HFF-Myc (cell line): ENCODE measurements around the gene ADGRL1.
A peak's percentile ranks its signal among the peaks of the same experiment; 100 is the strongest.
"Not testable (repeated sequence)": the region's sequence is repeated elsewhere in the genome, so short reads cannot be mapped to it uniquely, and the experiment has no call there.

Source experiments
- DNase-seq: peaks from one replicate; pipeline ENCODE4 v3.0.0-alpha.2; 2011; ENCODE audit warnings: low read depth; ENCODE audit errors: extremely low read depth
- H3K4me3 ChIP-seq: replicated peaks from 2 replicates; pipeline ENCODE4 v1.5.1; 2011; ENCODE audit warnings: low read depth, mild to moderate bottlenecking, control low read depth, low read length
- TF ChIP-seq, protein P1 (sequence below): IDR thresholded peaks from 2 replicates; pipeline ENCODE4 v1.5.1; 2012; ENCODE audit warnings: mild to moderate bottlenecking, low read depth, low read length, control low read depth; ENCODE audit errors: missing control alignments

Gene ADGRL1

DNA sequence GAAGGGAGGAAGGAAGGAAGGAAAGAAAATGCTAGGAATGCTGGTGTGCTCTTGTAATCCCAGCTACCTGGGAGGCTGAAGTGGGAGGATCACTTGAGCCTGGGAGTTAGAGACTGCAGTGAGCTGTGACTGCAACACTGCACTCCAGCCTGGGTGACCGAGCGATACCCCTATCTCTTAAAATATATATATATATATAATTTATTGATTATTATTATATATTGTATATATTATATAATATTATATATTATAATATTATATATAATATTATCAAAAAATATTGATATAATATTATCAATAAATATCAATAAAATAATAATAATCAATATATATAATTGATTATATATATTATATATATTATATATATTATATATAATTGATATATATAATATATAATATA lies 8.6 kb upstream of the ADGRL1 start:
- H3K4me3 ChIP-seq = no peak overlapping the region
- no peak for DNase-seq
- TF ChIP-seq, protein P1, sequence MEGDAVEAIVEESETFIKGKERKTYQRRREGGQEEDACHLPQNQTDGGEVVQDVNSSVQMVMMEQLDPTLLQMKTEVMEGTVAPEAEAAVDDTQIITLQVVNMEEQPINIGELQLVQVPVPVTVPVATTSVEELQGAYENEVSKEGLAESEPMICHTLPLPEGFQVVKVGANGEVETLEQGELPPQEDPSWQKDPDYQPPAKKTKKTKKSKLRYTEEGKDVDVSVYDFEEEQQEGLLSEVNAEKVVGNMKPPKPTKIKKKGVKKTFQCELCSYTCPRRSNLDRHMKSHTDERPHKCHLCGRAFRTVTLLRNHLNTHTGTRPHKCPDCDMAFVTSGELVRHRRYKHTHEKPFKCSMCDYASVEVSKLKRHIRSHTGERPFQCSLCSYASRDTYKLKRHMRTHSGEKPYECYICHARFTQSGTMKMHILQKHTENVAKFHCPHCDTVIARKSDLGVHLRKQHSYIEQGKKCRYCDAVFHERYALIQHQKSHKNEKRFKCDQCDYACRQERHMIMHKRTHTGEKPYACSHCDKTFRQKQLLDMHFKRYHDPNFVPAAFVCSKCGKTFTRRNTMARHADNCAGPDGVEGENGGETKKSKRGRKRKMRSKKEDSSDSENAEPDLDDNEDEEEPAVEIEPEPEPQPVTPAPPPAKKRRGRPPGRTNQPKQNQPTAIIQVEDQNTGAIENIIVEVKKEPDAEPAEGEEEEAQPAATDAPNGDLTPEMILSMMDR = no peak

DNA sequence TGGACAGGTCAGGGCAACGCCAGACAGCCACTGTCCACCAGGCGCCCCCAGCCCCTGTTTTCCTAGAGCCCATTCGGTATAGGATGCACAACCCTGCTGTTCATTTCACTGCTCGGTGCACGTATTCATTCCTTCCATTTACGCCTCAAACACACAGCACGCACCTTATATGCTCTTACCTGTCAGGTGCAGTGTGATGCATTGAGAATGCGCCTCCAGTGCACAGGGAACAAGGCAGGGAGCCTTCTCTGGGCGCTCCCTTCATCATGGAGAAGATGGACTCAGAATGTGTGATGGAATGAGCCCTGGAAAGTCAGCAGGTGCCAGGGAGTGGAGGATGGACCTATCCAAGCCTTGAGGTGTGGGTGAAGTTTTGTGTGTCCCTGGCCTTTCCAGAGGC lies 4.2 kb upstream of the ADGRL1 start:
- not testable (repeated sequence) for DNase-seq, H3K4me3 ChIP-seq

DNA sequence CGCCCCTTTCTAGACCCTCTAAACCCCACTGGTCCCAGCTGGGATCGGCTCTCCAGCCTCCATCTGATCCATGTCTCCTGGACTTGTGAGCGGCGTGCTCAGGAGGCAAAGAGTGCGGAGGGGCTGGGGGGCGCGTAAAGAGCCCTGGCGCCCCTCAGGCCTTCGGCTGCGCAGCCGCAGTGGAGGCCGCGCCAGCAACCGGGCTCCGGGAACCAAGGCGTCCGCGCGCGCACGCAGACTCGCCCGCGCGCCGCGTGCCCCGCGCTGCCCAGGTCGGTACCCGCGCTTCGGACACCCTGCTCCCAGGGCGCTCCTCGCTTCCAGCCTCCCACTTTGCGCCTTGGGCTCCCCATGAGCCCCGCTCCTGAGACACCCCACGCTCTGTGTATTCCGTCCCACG lies 3.4 kb upstream of the ADGRL1 start:
- not testable (repeated sequence) for DNase-seq, H3K4me3 ChIP-seq

DNA sequence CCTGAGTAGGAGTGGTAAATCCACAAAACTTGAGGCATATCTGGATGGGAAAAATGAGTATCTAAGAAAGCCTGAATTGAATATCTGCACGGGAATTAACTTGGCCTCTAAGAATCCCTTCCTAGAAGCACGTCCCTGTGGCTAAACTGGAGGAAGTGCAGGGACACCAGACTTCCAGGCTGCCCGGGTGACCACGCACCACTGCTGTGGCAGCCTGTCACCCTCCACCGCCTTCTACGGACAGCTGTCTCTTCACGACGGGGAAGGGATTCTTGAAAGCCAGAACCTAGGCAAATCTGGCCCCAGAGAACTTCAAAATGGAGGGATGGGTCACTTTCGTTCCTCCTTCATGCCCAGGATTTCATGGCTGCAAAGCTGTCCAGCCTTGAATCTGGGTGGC lies 2.5 kb upstream of the ADGRL1 start:
- DNase-seq, H3K4me3 ChIP-seq: not testable (repeated sequence)

DNA sequence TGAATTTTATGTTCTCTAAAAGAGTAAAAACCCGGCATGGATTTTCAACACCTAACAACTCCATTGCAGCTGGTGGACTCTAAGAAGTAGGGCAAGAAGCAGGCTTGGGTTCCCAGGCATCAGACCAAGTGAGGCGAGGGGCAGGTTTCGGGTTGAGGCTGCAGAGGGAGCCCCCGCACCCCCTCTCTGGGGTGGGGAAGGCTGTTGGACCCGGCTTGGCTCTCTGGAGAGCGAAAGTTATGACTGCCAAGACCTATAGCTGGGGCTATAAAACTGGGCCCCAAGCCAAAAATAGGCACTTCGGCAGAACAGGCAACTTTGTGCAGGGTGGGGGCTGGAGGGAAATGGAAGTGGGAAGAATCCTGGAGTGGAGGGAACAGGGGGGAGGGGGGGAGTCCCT lies 1.8 kb upstream of the ADGRL1 start:
- H3K4me3 ChIP-seq, DNase-seq: not testable (repeated sequence)

DNA sequence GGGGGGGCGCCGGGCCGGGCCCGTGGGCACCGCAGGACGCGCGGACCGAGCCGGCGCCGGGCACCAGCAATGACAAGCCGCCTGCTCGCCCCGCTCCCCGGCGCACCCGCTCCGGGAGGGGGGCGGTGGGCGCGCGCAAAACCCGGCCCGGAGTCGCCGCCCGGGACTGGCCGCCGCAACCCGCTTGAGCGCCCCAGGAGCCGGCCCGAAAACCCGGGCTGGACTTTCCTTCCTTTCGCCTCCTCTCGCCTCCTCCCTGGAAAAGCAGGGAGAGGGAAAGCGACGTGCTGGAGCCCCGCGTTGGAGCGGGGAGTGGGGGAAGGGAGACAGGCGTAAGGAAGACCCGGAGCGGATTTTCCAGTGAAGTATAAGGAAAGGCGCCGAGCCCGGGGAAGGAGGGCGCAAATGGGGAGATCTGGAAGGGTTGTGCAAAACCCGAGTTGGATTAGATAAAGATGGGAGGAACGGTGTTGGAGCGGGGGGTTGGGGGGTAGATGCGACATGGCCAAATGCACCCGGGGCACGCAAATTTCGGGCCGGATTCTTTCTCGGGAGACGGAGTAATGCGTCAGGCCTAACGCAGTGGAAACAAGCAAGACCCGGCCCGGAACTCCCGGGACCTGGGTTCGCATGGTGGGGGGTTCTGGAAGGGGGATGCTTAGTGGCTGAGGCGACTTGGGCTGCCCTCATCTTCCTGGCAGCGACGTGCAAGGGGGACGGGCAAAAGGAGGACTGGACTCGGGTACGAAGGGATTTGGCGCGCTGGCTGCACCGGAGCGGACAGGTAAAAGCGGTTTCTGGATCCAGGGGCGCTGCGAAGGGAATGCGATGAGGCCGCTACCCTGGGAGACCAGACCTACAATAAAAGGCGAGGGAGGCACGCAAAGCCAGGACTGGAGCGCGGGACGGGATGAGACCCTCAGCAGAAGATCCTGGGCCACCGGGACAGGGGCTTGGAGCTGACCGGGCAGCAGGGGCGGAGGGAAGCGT lies 1.1 kb upstream of the ADGRL1 start:
- peak overlapping the region; percentile 39 for H3K4me3 ChIP-seq
- DNase-seq = peak; percentile 55

DNA sequence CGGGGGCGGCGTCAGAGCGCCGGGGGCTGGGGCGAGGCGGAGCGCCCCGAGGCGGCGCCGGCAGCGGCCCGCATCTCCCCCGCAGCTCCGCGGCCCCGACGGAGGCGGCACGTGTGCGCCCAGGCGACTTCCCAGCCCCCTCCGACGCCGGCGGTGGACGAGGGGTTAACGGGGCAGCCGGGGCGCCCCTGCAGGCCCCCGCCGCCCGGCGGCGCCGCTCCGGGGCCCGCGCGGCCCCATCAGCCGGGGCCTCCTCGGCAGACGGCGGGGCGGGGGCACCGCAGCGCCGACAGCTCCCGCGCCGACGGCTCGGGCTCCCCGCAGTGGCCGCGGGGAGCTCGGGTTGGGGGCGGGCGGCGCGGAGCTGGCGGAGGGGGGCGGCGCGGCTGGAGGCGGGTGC lies 339 bp upstream of the ADGRL1 start:
- H3K4me3 ChIP-seq, DNase-seq: not testable (repeated sequence)

DNA sequence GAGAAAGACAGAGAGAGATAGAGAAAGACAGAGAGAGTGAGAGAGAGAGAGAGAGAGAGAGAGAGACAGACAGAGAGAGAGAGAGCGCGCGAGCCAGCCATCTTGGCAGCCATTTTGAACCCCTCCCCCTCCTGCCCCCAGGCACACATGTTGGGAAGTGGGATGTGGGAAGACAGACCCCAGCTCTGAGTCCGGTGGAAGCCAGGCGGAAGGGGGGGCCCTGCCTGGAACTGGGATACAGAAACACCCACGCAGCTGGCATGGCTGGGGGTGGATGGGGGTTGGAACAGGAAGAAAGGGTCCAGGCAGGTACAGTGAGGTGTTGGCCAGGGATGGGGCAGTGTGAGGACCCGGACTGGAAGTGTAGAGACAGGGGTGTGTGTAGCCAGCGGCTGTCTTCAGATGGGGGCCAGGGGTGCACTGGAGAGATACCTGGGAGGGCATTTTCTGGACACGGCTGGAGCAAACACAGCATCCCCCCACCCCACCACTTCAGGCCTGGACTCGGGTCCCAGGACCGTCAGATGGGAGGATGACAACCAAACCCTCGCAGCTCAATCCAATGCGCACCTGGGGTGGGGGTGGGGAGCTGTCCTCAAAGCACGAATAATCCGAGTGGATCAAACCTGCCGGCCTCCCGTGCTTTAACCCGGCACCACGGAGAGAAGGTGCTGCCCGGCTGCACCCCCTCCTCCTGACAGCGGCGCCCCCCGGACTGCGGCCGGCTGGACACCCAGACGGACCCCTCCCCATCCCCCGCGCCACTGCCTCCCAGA lies 1.1 kb downstream of the ADGRL1 start:
- not testable (repeated sequence) for DNase-seq

DNA sequence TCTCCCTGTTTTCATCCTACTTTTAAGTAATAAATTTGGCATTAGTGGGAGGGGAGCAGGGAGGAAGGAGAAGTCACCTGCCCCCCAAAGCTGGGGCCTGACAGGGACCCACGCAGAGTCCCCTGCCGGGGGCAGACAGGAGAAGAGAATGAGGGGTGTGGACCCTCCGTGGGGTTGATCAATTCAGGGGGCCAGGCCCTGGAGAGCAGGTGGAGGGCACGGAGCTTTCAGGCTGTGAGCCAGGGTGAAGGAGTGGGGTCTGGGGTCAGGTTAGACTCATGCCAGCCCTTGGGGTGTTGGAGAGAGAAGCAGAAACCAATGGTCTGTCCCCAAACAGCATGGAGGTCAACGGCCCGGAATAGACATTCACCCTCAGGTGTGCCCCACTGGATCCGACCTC lies 1.8 kb downstream of the ADGRL1 start:
- H3K4me3 ChIP-seq = not testable (repeated sequence)

More for the DNA sequence above, 1.1 kb downstream of the ADGRL1 start:
- H3K4me3 ChIP-seq = peak overlapping the region; percentile 22; the same call in 1 of the 2 replicates

DNA sequence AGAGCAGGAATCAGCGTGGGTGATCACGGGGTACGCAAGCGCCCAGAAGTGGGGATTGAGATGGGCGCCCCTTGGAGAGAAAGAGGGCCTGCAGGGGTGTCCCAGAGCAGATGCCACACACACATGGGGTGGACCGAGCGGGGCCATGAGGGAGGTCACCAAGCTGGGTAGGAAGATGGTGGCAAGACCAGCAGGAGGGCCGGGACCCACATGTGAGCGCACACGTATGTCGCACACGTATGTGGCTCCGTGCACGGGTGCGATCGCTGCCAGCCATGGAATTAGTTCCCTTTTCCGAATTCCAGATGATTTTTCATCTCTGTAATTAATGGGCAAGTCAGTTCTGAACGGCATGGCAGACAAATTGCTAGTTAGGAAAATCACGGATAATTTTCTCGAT lies 2.2 kb downstream of the ADGRL1 start:
- H3K4me3 ChIP-seq, DNase-seq: not testable (repeated sequence)

More for the DNA sequence above, 1.8 kb downstream of the ADGRL1 start:
- DNase-seq = not testable (repeated sequence)

DNA sequence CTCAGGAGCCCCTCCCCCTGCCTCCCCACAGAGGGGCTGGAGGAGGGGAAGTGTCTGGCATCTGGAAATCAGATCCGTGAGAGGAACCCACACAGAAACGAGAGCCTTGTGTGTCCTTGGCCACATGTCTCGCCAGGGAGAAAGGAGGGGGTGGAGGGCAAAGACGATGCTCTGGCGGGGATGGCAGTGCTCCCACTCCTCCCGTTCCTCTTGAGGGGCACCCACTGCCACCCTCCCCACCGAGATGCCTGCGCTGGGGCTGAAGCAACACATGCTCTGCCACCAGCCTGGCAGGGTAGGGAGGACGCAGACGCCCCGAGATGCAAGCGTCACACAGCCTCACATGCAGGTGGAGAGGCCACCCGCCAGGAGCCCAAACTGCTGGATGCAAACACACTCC lies 2.8 kb downstream of the ADGRL1 start:
- no peak for DNase-seq
- TF ChIP-seq, protein P1 = no peak
- no peak overlapping the region for H3K4me3 ChIP-seq

DNA sequence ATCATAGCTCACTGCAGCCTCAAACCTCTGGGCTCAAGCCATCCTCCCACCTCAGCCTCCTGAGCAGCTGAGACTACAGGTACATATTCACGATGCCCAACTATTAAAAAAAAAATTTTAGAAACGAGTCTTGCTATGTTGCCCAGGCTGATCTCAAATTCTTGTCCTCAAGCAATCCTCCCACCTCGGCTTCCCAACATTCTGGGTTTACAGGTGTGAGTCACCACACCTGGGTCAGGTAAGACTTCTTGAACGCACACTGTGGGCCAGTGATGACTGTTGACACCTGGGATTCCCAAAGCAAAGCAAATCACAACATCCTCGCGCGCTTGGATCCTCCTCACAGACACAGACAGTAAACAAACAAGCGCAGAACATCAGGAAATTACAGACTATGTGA lies 4.5 kb downstream of the ADGRL1 start:
- DNase-seq, H3K4me3 ChIP-seq: not testable (repeated sequence)
